Upper lobe of left lung (tissue), 4 donors: ENCODE data around the gene TSPAN10.

ENCODE experiments used
- CTCF ChIP-seq, 6 experiments: fragments of 450-650 bp in 4 of 6; fragments of 200-600 bp in 2 of 6; sonication (generic) in 2 of 6; IDR thresholded peaks; one replicate each; pipeline ENCODE4 v1.5.1; 2016 to 2019; ENCODE audit warnings: antibody characterized with exemption in 6 of 6
- EP300 ChIP-seq, 4 donors: sonication (generic); formaldehyde crosslinking; IDR thresholded peaks; one replicate each; pipeline ENCODE4 v1.5.1; 2017; ENCODE audit warnings: antibody characterized with exemption in 4 of 4, control low read depth in 2 of 4
- POLR2AphosphoS5 ChIP-seq, 2 donors: sonication (generic); formaldehyde crosslinking; IDR thresholded peaks; one replicate each; pipeline ENCODE4 v1.5.1; 2017; ENCODE audit warnings: antibody characterized with exemption in 2 of 2

DNA sequence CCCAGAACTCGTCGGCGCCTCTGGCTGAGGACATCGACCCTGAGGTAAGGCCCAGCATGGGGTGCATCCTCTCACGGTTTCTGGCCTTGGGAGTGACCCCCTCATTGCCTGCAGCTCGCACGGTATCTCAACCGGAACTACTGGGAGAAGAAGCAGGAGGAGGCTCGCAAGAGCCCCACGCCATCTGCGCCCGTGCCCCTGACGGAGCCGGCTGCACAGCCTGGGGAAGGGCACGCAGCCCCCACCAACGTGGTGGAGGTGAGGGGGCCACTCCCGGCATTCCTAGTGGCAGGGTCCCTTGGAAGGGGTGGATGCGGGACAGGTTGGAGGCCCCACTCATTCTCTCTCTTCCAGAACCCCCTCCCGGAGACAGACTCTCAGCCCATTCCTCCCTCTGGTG lies 57.8 kb downstream of the TSPAN10 start:
- TF ChIP-seq EP300 (IDR thresholded peaks at IDR 0.05) (no peak), CTCF (IDR thresholded peaks at IDR 0.05) (no peak), POLR2AphosphoS5 (IDR thresholded peaks at IDR 0.05) (no peak)
